ENCODE measurements around the gene PPP3R2.
"Not testable (repeated sequence)": the region's sequence is repeated elsewhere in the genome, so short reads cannot be mapped to it uniquely, and the experiment has no call there.

Gene PPP3R2

DNA sequence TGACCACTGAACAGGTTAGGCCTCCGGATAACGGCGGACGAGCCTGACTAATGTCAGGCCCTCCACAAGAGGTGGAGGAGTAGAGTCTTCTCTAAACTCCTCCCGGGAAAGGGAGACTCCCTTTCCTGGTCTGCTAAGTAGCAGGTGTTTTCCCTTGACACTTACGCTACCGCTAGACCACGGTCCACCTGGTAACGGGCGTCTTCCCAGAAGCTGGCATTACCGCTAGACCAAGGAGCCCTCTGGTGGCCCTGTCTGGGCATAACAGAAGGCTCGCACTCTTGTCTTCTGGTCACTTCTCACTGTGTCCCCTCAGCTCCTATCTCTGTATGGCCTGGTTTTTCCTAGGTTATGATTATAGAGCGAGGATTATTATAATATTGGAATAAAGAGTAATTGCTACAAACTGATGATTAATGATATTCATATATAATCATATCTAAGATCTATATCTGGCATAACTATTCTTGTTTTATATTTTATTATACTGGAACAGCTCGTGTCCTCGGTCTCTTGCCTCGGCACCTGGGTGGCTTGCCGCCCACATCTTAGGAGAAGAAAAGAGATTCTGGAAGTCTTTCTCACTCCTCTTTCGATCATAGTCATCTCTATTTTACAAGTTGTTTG, 45.2 kb downstream of the PPP3R2 start:
- peaks cover 43% of the 10 kb centered on the region for H3K36me3 ChIP-seq (replicated peaks)
- in situ Hi-C loops (cut with HindIII; ENCODE audit: low pct_ligation_motif_present, low sequenced_read_pairs); H3K27ac ChIP-seq; H3K4me3 ChIP-seq (ENCODE audit: low read depth, low read length); H3K27me3 ChIP-seq (replicated peaks): not testable (repeated sequence)
- TF ChIP-seq, protein P1, sequence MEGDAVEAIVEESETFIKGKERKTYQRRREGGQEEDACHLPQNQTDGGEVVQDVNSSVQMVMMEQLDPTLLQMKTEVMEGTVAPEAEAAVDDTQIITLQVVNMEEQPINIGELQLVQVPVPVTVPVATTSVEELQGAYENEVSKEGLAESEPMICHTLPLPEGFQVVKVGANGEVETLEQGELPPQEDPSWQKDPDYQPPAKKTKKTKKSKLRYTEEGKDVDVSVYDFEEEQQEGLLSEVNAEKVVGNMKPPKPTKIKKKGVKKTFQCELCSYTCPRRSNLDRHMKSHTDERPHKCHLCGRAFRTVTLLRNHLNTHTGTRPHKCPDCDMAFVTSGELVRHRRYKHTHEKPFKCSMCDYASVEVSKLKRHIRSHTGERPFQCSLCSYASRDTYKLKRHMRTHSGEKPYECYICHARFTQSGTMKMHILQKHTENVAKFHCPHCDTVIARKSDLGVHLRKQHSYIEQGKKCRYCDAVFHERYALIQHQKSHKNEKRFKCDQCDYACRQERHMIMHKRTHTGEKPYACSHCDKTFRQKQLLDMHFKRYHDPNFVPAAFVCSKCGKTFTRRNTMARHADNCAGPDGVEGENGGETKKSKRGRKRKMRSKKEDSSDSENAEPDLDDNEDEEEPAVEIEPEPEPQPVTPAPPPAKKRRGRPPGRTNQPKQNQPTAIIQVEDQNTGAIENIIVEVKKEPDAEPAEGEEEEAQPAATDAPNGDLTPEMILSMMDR (IDR thresholded peaks at IDR 0.05; ENCODE audit: low read depth, low read length, missing control alignments): peak; percentile 28
- DNase-seq: peak; percentile 8

- Histone ChIP-seq H3K4me3 (ENCODE audit: low read depth, low read length) (no peak overlapping the region), H3K27me3 (replicated peaks) (no peaks in the 10 kb centered on the region), H3K36me3 (replicated peaks) (peaks cover 18% of the 10 kb centered on the region), H3K27ac (no peak overlapping the region)
- TF ChIP-seq, protein P1 (IDR thresholded peaks at IDR 0.05; ENCODE audit: low read depth, low read length, missing control alignments): no peak
- DNase-seq: no peak
- in situ Hi-C loops (cut with HindIII; ENCODE audit: low pct_ligation_motif_present, low sequenced_read_pairs): no loop called here
Measured at GRCh38 chr9:101543098-101543735, 51.6 kb downstream of the PPP3R2 start.
